GM18873 (cell line): ENCODE results near the gene NEUROG1.

Experiments used
- ATAC-seq: cut with Tn5 transposase; IDR thresholded peaks from one replicate; pipeline ENCODE4 v1.9.1; 2021; ENCODE audit warnings: mild to moderate bottlenecking, moderate library complexity, moderate number of reproducible peaks; ENCODE audit not compliant: unreplicated experiment, low FRiP score

Gene NEUROG1

DNA sequence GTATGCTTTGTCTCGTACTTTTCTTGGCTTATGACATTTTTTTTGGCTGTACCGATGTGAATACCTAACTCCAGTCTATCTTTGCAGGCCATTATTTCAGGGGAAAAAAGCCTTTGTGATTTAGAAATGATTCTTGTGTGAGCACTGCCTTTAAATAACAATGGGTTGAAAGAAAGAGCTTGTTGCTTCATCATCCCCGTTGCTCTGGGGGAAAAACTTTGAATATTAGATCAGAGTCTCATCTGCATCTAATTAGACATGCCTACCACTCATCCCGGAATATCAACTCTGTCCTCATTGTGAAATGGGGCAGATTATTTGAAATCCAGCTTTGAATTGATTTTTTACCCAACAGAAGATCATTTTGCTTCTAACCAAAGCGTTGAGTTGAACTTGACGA, 29.5 kb upstream of the NEUROG1 start:
- ATAC-seq, result no peak

DNA sequence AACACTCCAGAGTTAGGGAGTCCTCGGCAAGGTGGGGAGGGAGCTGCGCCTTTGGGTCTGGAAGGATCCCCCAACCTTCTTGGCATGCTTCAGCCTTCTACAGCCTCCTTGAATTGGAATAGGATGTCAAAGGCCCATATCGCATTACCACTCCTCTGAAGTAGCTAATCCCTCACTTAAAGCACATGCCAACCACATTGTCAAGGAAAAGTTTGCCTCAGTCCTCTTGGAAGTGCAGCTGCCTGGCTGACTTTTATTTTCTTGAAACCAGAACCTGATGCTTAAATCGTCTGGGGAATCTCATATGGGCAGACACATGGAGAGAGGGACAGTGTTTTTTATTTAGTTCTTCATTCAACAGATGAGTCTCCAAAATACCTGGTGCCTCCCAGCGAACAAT, 28.6 kb upstream of the NEUROG1 start:
- ATAC-seq, result no peak

DNA sequence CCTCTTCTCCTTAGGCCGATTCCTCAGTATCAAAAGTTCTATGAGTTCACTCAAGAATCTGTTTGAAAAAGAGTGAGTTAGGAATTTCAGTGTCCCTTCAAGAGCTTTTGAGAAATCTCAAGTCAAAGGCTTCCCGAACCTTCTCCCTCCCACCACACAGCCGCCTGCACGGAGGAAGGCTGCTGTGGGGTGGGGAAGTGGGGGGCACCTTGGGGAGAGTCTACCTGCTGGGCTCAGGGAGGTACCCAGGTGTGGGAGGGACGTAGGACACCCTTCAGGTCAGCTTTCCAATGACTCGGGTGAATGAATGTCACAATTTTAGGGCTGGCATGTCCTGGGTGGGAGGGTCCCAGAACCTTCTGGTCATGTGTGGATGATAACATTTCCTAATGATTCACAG, 25.5 kb upstream of the NEUROG1 start:
- no peak for ATAC-seq

DNA sequence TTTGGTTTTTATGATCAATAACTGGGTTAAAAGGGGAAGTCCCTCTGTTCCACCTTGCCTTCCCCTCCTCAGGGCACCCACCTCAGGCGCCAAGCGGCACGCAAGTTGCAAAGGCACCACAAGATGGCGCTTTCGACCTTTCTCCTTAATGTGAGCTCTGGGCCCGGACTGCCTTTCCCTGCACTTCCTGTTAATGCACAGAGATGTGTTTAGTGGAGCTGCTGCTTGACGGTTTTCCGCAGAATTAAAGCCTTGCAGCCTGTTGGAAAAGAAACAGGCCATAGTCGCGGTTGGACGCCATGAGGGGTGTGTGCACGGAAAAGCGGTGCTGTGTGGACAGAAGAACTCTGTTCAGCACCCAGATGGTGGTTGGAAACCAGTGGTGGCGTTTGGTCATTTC, 25.1 kb upstream of the NEUROG1 start:
- peak; percentile 80 for ATAC-seq

DNA sequence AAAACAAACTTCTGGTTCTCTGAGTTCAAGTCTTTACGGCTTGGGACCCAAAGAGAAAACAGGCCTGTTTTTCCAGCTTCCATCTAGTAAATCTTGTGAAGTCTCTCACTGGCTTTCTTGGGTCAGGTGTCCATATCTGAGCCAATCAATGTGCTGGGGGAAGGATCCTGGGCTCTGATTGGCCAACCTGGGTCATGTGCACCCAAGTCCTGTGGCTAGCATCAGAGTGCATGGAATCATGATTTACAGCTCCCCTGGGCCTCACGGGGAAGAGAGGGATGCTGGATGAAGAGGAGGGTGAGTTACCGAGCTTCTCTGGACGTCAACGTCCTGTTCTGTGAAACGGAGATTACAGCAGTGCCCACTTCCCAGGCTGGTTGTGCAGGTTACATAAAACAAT, 23.6 kb upstream of the NEUROG1 start:
- ATAC-seq, result no peak

DNA sequence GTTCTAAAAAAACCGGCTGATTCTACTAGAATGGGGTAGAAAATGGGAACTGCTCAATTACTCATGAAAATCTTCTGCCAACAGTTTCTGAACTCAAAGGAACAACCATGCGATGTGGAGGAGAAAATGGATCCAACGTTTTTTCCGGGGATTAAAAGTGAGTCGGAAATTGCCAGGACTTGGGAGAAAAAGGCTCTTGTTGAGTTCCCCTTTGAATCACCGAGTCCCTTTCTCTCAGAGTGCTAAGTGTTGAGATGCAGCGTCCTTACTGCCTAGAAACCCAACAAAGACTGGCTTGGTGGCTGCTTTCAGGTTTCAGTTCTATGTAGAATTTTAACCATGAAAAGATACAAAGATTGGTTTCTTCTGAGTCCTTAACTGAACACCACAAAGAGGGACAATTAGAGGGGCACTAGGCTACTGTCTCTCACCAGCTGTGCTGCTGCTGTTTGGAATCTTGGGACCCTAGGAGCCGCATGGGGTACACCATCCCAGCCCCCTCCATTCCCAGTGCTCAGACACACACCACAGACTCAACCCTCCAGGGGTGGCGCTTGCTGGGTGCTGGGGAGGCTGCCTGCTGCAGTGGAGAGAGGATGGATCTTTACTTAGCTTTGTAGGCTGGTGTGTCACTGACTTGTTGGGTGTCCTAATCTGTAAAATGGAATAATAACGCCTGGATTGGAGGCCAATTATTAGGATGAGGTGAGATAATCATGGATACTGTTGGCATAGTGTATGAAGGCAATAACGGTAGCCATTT, 21.5 kb upstream of the NEUROG1 start:
- no peak for ATAC-seq

DNA sequence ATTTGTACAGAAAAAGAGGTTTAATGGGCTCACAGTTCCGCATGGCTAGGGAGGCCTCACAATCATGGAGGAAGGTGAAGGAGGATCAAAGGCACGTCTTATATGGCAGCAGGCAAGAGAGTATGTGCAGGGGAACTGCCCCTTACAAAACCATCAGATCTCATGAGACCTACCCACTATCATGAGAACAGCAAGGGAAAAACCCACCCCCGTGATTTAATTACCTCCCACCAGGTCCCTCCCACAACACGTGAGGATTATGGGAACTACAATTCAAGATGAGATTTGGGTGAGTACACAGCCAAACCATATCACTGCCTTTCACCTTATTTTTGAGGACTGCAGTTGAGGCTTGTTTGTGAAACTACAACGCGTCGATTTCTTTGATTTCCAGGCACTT, 20.9 kb upstream of the NEUROG1 start:
- ATAC-seq, result no peak

DNA sequence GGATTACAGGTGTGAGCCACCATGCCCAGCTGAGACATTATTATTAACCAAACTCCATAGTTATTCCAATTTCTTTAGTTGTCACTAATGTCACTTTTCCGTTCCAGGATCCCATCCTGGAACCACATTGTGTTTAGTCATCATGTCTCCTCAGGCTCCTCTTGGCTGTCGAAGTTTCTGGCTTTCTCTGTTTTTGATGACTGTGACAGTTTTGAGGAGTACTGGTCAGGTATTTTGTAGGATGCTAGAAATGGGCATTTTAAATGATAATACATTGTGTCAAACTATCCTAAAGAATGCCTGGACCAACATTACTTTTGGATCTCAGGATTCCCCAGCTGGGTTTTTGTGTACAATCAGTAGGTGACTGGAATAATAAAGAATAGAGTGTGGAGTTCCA, 19.8 kb upstream of the NEUROG1 start:
- no peak for ATAC-seq

DNA sequence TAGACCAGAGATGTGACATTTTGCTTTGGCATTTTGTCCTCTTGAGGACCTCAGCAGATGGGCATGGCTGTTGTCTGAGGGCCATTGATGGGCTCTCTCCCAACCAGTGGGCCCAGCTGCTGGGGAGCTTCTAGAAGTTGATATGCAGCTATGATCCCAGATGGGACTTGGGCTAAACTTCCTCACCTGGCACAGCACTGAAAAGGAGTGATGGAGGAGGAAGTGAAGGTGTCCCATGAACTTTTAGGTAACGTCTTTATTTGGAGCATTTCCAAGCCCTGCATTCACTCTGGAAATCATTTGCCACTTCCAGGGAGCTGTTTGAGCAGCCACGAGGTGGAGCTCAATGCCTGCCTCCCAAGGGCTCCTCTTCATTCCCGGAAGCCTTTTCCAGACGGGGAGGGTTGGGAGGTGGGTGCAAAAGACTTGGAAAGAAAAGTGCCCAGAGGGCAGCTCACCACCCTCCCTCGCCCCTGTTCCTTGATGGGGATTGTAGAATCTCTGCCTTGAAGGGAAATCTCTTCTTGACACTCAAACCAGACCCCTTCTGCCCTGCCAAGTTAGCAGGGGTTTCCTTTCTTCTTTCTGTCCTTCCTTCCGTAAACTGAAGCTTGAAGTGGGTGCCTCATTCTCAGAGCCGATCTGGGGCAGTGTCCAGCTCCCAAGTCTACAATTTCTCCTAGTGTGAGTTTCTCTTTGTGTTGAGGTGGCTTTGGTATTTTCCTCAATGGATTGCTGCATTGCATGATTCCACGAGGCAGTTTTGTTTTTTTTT, 18.1 kb upstream of the NEUROG1 start:
- ATAC-seq, result no peak

DNA sequence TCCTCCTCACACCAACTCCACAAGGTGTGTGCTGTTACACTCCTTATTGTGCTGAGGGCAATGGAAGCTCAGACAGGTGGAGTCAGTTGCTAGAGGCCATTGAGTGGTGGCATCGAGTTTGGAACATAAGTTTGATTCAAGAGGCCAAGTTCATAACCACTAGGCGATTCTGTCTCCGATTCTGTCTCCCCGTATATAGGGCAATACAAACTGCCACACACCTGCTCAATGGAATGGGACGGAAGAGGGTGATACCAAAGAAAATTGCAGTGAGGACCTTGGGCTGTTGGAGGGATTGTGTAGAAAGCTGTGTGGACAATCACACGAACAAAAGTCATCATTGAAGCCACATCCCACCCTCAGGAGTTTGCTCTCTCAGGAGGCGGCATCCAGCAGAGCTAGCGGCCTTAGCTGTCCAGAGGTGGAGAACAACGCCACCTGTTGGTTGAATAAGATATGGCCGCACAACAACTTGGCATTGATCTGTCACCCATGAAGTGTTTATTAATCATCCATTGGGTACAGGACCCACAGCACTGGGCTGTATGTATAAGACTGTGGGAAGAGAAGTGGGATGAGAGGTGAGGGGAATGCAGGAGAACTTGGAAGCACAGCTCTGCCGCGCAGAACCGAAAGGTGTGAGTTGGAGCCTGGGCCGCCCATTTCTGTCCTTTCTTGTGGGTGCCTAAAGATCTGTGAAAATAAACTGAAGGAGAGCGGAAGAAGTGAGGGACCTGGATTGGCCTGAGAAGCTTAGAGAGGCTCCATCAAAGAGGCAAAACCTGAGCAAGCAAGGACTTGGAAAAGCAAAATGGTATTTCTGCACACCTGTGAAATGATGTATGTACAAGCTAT, 16.1 kb upstream of the NEUROG1 start:
- no peak for ATAC-seq

DNA sequence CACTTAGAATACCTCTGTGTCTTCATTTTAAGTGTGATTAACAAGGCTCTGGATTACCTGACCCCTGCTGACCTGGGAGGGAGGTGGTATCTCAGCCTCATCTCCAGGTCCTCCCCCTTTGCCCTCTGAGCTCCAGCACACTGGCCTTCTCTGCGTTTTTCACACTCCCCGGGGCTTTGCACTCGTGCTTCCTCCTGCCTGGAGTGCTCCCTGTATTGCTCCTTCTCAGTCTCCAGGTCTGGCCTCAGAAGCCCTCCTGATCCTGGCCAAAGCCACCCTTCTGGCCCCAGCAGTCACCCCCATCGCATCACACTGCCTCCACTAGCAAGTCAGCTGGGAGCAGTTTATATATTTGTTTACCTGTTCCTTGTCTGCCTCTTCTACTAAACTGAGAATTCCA, 13.6 kb upstream of the NEUROG1 start:
- no peak for ATAC-seq

DNA sequence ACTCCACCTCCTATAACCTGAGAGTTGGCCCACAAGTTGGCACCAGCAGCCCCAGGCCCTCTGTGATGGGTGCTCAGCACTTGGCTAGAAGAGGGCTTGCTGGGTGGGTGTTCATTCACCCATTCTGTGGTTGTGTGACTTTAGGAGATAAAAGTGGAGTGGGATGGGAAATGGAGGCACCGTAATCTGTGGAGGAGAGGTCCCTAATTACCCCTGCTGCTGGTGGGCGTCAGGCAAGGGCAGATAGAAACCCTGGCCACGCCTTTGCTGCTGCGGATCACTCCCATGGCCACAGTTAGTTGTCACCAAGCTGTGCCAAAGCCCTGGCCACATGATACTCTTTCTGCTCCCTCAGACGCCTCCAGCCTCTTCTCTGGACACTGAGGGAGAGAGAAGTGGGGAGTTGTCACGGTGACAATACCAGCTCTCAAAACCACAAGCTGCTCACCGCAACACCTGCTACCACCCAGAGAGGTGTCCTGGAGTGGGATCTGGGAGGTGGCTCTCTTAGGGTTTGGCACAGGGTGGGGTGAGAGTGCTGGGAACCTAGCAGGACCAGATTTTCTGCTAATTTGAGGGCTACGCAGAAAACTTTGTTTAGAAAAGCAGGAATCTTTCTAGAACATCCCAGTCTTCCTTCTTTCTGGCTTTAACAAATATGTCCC, 12.0 kb upstream of the NEUROG1 start:
- ATAC-seq, result no peak

DNA sequence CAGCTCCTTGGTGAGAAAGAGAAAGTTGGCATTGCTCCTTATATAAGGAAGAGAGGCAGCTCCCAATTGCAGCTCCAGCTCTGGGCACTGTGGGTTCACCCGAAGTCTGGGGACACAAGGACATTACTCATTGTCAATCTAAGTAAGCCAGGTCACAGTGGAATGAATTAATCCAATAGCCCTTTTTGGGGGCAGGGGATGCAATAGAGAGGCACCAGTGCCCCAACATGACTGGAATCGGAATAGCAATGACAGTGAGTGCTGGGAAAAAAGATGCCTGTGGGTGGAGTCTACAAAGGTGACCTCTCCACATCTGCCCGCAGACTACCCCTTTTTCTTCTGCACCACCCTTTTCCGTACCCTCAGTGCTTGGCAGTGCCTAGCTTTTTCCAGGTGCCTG, 11.1 kb upstream of the NEUROG1 start:
- ATAC-seq, result no peak

DNA sequence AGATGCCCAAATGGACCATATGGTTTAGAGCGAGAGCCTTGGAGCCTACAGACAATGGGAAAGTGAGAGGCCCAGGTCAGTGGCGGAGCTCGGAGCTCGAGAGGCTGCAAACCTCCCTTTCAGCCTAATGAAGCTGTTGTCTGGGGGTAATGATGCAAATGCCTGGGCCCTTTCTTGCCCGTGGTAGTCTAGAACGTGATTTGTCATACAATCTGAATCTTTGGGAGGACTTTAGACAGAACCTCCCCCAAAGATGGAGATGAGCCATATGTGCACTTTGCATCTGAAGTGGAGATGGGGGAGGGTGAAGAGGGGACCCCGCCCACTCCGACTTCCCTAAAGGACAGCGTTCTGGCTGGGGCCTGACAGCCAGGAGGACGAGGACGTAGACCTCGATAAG, 10.3 kb upstream of the NEUROG1 start:
- no peak for ATAC-seq

DNA sequence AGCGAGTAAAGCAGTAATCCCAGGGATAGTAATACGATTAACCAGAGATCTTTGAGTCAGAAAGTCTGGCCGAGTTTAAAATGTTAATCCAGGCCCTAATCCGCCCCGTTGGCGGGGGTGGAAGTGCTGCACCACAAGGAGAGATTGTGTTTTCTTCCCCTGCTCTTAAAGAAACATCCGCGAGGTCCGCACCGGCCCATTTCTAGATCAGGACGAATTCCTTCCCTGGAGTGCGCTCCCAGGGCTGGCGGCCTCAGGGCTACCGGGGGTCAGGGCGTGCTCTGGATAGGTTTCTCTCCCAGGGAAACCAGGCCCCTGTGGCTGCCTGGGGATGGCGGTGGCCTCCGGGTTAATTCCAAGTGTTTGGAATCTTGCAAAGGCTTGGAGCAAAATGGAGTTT, 9.3 kb upstream of the NEUROG1 start:
- no peak for ATAC-seq

DNA sequence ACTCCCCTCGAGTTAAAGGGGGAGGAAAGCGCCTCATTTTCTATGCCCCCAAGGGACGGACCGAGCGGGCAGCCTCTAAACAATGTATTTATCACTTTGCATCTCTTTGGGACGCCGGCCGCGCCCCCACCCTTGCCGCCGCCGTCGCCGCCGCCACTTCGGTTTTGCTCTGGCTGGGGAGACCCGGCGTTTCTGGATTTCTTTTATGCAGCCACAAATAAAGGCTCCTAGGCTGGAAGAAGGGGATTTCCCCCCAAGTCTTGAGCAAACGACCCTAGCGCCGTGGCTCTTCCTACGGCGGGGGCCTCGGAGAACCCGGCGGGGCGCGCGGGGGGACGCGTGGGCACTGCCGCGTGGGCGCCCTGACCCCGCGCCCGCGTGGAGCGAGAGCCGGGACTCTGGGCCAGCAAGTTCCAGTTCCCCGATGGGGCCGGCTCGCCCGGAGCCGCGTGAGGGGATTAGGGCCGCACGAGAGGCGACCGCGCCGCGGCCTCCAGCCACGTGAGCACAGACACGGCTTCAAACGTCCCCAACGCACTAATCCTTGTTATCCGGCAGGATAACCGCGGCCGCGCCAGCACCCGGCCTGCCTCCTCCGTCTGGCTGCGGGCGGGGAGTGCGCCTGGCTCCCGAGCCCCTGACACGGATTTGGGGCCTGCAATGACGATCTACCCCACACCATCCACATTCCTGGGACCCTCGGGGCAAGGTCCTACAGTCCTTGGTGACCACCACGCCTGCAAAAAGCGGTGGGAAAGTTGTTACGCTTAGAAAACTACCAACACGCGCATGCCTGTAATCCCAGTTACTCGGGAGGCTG, 7.9 kb upstream of the NEUROG1 start:
- ATAC-seq, result no peak

DNA sequence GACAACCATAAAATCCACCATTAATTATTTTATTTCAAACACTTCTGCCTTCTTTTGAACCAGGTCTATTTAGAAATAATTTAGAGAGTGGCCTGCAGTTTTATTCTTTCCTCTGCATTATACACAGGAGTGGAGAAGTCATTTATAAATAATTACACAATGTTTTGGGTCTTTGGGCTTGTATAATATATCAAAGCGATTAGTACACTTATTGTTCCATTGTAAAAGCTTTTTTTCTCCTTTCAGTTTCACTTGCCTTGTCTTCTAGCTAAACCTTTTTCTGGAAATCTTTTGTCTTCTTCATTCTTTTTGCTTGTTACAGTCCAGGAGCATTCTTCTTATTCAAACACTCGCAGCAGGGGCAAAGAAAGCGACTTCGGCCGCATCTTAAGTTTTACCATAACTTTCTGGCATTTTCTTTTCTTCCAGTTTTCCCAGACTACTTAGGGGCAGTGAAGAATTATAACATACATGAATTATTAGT, 7.3 kb upstream of the NEUROG1 start:
- no peak for ATAC-seq

DNA sequence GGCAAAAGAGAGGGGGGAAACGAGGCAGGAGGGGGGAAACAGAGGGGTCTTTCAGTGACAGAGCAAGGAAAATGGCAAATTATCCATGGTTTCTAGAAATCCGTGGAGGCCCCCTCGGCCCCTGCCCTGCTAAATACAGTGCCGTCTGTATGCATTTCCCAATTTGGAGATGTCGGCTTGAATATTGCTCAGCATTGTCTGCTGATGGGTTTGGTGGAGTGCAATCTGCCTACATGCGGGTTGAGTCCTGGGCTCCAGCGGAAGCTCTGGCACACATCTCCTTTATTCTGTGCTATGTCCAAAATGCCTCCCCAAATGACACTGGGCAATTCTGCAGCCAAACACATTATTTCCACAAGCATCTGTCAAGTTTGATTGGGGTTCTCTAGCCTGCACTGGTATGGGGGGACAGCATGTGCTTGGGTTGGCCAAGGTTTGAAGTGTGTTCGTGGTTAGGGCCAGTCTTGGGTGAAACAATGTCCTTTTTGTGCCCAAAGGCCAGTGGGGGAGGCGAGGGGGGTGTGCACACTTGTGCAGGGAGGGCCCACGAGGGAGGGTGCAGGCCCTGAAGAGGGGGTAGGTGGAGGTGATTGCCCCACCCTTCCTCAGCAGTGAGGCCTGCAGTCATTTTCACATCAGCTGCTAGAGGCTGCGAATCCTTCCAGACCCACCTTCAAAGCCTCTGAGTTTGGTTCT, 6.2 kb upstream of the NEUROG1 start:
- ATAC-seq, result no peak

DNA sequence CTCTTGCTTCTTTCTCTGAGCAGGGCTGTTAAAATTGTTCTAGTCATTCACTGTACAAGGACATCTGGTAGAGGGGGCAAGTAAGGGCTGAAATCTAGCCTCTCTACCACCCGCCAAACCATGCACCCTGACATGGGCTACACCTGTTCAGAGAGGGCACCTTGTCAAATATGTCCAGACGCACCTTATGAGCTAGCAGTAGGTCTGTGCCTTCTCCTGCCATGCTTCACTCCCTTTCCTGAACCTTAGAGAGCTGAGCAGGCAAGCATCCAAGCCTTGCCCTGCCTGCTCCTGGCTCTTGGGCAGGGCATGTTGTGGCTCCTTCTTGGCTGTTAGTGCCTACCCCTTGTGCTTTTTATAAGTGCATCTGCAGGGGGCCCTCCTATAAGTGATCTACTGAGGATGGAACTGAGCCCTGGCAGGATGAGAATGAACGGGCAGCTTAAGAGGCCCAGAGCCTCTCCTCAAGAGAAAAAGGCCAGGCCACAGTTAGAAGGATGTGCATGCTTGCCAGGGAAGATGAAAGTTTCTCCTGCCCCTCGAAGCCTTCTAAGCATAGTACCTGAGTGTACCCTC, 3.8 kb upstream of the NEUROG1 start:
- ATAC-seq, result no peak
